GM23338 (cell line): Measurements from ENCODE around the gene WNT5B.

Source experiments
- CREB1 ChIP-seq: fragments of 250-450 bp; sonication (Bioruptor Pico); IDR thresholded peaks from 2 replicates; pipeline ENCODE4 v1.5.0; 2020; ENCODE audit warnings: low read depth, mild to moderate bottlenecking, moderate library complexity
- EZH2 ChIP-seq: fragments of 200-600 bp; sonication (generic); IDR thresholded peaks from one replicate; pipeline ENCODE4 v1.8.0; 2017; ENCODE audit warnings: antibody characterized with exemption, mild to moderate bottlenecking, low read depth; ENCODE audit not compliant: unreplicated experiment
- EZH2phosphoT487 ChIP-seq: fragments of 200-600 bp; sonication (generic); IDR thresholded peaks from one replicate; pipeline ENCODE4 v1.8.1; 2018; ENCODE audit warnings: antibody characterized with exemption; ENCODE audit not compliant: unreplicated experiment
- JUNB ChIP-seq: IDR thresholded peaks from one replicate; pipeline ENCODE4 v1.6.1; 2016; ENCODE audit warnings: antibody characterized with exemption; ENCODE audit not compliant: unreplicated experiment
- POLR2AphosphoS5 ChIP-seq: IDR thresholded peaks from 2 replicates; pipeline ENCODE4 v1.6.1; 2016; ENCODE audit warnings: antibody characterized with exemption, low read depth
- STAT1 ChIP-seq: IDR thresholded peaks from one replicate; pipeline ENCODE4 v1.6.1; 2016; ENCODE audit warnings: antibody characterized with exemption; ENCODE audit not compliant: unreplicated experiment
- ZNF331 ChIP-seq: fragments of 250-450 bp; sonication (Bioruptor Pico); IDR thresholded peaks from 2 replicates; pipeline ENCODE4 v1.5.0; 2020; ENCODE audit warnings: low read depth, mild to moderate bottlenecking, moderate library complexity
- TF ChIP-seq, protein P1 (sequence below), 2 experiments: fragments of 200-600 bp in 1 of 2; sonication (generic) in 1 of 2; conservative IDR thresholded peaks; 2 replicates each; pipeline versions ENCODE4 v1.5.1 to v1.6.1; 2016 to 2017; ENCODE audit warnings: antibody characterized with exemption in 2 of 2, low read depth in 2 of 2, mild to moderate bottlenecking in 2 of 2, moderate library complexity in 1 of 2
- TF ChIP-seq, protein P2 (sequence below): fragments of 250-450 bp; sonication (Bioruptor Pico); IDR thresholded peaks from 2 replicates; pipeline ENCODE4 v1.5.0; 2020; ENCODE audit warnings: mild to moderate bottlenecking, moderate library complexity
- TF ChIP-seq, protein P3 (sequence below): IDR thresholded peaks from 2 replicates; pipeline ENCODE4 v1.6.1; 2016; ENCODE audit warnings: antibody characterized with exemption
- TF ChIP-seq, protein P4 (sequence below): IDR thresholded peaks from one replicate; pipeline ENCODE4 v1.6.1; 2018; ENCODE audit warnings: antibody characterized with exemption; ENCODE audit not compliant: unreplicated experiment

DNA sequence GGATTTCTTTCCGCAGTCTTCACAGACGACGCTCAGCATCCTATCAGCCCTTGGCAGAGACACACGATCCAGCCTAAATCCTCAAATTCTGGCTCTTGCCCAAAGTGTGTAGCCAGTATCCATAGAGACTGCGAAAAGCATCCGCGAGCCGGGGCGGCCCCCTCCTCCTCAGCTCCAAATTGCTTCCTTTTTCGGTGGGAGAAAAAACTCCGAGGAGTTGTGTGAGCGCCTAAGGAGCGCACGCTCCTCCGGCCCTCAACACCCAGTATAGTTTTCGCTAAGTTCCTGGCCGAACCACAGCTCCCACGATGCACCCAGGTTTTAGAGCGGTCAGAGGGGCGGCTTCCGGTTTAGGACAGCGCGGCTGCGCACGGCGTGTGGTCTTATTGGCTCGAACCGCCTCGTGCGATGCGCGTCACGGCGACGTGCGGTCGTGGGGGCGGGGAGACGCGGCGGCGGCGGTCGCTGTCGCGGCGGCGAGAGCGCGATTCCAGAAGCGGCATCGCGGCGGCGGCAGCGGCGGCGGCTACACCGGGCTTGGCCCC lies 61.6 kb downstream of the WNT5B start, which contains the start of gene ADIPOR2:
- TF ChIP-seq EZH2phosphoT487: no peak
- TF ChIP-seq, protein P1, sequence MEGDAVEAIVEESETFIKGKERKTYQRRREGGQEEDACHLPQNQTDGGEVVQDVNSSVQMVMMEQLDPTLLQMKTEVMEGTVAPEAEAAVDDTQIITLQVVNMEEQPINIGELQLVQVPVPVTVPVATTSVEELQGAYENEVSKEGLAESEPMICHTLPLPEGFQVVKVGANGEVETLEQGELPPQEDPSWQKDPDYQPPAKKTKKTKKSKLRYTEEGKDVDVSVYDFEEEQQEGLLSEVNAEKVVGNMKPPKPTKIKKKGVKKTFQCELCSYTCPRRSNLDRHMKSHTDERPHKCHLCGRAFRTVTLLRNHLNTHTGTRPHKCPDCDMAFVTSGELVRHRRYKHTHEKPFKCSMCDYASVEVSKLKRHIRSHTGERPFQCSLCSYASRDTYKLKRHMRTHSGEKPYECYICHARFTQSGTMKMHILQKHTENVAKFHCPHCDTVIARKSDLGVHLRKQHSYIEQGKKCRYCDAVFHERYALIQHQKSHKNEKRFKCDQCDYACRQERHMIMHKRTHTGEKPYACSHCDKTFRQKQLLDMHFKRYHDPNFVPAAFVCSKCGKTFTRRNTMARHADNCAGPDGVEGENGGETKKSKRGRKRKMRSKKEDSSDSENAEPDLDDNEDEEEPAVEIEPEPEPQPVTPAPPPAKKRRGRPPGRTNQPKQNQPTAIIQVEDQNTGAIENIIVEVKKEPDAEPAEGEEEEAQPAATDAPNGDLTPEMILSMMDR (conservative IDR thresholded peaks at IDR 0.05; ENCODE audit: low read depth in 2 of 2): no peak
- TF ChIP-seq CREB1 (CRISPR knock-in tag): peak; percentile 96
- no peak for TF ChIP-seq STAT1
- no peak for TF ChIP-seq EZH2
- TF ChIP-seq, protein P2, sequence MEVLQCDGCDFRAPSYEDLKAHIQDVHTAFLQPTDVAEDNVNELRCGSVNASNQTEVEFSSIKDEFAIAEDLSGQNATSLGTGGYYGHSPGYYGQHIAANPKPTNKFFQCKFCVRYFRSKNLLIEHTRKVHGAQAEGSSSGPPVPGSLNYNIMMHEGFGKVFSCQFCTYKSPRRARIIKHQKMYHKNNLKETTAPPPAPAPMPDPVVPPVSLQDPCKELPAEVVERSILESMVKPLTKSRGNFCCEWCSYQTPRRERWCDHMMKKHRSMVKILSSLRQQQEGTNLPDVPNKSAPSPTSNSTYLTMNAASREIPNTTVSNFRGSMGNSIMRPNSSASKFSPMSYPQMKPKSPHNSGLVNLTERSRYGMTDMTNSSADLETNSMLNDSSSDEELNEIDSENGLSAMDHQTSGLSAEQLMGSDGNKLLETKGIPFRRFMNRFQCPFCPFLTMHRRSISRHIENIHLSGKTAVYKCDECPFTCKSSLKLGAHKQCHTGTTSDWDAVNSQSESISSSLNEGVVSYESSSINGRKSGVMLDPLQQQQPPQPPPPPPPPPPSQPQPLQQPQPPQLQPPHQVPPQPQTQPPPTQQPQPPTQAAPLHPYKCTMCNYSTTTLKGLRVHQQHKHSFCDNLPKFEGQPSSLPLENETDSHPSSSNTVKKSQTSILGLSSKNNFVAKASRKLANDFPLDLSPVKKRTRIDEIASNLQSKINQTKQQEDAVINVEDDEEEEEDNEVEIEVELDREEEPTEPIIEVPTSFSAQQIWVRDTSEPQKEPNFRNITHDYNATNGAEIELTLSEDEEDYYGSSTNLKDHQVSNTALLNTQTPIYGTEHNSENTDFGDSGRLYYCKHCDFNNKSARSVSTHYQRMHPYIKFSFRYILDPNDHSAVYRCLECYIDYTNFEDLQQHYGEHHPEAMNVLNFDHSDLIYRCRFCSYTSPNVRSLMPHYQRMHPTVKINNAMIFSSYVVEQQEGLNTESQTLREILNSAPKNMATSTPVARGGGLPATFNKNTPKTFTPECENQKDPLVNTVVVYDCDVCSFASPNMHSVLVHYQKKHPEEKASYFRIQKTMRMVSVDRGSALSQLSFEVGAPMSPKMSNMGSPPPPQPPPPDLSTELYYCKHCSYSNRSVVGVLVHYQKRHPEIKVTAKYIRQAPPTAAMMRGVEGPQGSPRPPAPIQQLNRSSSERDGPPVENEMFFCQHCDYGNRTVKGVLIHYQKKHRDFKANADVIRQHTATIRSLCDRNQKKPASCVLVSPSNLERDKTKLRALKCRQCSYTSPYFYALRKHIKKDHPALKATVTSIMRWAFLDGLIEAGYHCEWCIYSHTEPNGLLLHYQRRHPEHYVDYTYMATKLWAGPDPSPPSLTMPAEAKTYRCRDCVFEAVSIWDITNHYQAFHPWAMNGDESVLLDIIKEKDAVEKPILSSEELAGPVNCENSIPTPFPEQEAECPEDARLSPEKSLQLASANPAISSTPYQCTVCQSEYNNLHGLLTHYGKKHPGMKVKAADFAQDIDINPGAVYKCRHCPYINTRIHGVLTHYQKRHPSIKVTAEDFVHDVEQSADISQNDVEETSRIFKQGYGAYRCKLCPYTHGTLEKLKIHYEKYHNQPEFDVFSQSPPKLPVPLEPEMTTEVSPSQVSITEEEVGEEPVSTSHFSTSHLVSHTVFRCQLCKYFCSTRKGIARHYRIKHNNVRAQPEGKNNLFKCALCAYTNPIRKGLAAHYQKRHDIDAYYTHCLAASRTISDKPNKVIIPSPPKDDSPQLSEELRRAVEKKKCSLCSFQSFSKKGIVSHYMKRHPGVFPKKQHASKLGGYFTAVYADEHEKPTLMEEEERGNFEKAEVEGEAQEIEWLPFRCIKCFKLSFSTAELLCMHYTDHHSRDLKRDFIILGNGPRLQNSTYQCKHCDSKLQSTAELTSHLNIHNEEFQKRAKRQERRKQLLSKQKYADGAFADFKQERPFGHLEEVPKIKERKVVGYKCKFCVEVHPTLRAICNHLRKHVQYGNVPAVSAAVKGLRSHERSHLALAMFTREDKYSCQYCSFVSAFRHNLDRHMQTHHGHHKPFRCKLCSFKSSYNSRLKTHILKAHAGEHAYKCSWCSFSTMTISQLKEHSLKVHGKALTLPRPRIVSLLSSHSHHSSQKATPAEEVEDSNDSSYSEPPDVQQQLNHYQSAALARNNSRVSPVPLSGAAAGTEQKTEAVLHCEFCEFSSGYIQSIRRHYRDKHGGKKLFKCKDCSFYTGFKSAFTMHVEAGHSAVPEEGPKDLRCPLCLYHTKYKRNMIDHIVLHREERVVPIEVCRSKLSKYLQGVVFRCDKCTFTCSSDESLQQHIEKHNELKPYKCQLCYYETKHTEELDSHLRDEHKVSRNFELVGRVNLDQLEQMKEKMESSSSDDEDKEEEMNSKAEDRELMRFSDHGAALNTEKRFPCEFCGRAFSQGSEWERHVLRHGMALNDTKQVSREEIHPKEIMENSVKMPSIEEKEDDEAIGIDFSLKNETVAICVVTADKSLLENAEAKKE (CRISPR knock-in tag): no peak
- TF ChIP-seq, protein P3, sequence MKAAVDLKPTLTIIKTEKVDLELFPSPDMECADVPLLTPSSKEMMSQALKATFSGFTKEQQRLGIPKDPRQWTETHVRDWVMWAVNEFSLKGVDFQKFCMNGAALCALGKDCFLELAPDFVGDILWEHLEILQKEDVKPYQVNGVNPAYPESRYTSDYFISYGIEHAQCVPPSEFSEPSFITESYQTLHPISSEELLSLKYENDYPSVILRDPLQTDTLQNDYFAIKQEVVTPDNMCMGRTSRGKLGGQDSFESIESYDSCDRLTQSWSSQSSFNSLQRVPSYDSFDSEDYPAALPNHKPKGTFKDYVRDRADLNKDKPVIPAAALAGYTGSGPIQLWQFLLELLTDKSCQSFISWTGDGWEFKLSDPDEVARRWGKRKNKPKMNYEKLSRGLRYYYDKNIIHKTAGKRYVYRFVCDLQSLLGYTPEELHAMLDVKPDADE: peak; percentile 81; the same call in 1 of the 2 replicates
- TF ChIP-seq POLR2AphosphoS5: peak; percentile 84
- TF ChIP-seq, protein P4, sequence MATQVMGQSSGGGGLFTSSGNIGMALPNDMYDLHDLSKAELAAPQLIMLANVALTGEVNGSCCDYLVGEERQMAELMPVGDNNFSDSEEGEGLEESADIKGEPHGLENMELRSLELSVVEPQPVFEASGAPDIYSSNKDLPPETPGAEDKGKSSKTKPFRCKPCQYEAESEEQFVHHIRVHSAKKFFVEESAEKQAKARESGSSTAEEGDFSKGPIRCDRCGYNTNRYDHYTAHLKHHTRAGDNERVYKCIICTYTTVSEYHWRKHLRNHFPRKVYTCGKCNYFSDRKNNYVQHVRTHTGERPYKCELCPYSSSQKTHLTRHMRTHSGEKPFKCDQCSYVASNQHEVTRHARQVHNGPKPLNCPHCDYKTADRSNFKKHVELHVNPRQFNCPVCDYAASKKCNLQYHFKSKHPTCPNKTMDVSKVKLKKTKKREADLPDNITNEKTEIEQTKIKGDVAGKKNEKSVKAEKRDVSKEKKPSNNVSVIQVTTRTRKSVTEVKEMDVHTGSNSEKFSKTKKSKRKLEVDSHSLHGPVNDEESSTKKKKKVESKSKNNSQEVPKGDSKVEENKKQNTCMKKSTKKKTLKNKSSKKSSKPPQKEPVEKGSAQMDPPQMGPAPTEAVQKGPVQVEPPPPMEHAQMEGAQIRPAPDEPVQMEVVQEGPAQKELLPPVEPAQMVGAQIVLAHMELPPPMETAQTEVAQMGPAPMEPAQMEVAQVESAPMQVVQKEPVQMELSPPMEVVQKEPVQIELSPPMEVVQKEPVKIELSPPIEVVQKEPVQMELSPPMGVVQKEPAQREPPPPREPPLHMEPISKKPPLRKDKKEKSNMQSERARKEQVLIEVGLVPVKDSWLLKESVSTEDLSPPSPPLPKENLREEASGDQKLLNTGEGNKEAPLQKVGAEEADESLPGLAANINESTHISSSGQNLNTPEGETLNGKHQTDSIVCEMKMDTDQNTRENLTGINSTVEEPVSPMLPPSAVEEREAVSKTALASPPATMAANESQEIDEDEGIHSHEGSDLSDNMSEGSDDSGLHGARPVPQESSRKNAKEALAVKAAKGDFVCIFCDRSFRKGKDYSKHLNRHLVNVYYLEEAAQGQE: no peak
- no peak for TF ChIP-seq ZNF331 (CRISPR knock-in tag)
- TF ChIP-seq JUNB: no peak
